SK-MEL-5 (cell line): Measurements from ENCODE around the gene SRSF8. TPM values are rescaled to one million over a fixed set of nuclear protein-coding genes. Genes with fewer than 3 reads are reported as not detected.
"Not testable (repeated sequence)": the region's sequence is repeated elsewhere in the genome, so short reads cannot be mapped to it uniquely, and the experiment has no call there.

Experiments used
- DNase-seq: peaks from one replicate; pipeline ENCODE4 v3.0.0-alpha.2; 2016; ENCODE audit warnings: low read depth, low spot score
- in situ Hi-C: cut with HindIII; loops from 2 replicates; pipeline ENCODE4 v1.10.0; 2016; ENCODE audit warnings: low sequenced_read_pairs, high pct_unique_total_duplicates, low pct_unique_long_range_greater_than_20kb
- total RNA-seq: library from RNA; depleted of rRNA; stranded (reverse); fragments of >200 nt; shearing (Covaris generic); gene quantifications from 2 replicates; pipeline ENCODE4 v1.2.3, GENCODE V29; 2014; rRNA removed

SRSF8 gene
- total RNA-seq, 1 experiment from 2014 or later: 27.4 TPM

- DNase-seq: no peak
- in situ Hi-C loops: no loop called here
Measured at GRCh38 chr11:95108671-95109551, 42.2 kb downstream of the SRSF8 start.

GRCh38 chr11:95111471-95111870, 44.8 kb downstream of the SRSF8 start:
- in situ Hi-C loops, DNase-seq: not testable (repeated sequence)

DNA sequence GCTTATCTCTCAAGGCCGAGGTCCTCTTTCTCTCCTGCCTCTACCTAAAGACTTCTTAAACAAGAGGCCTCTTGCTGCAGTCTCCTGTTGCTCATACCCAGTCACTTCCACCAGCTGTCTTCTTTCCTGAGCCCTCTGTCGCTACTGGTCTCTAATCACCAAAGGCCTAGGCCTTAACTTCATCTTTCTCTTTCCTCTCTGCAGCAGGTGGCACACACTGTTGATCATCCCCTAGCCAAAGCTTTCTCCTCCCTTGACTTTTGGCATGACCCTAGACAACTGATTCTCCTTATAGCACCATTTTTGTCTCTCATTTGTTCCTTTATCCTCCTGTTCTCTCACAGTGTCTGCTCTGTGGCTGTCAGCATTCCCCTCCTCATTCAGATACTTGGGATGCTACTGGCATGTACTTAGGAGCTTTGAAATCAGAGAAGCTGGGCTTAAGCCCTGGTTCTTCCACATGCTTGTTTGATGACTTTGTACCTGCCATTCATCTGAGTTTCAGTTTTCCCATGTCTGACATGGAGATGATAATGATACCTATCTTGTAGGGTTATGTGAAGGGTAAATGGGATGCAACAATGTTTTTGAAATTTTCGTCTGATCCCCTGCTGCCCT, 45.3 kb downstream of the SRSF8 start:
- DNase-seq: no peak
- in situ Hi-C loops: no loop called here

- DNase-seq: no peak
- in situ Hi-C loops: no loop called here
Measured at GRCh38 chr11:95115597-95115996, 48.9 kb downstream of the SRSF8 start.

GRCh38 chr11:95119361-95120060, 52.8 kb downstream of the SRSF8 start:
- no peak for DNase-seq
- in situ Hi-C loops: no loop called here

Other genes starting within 250 kb of the SRSF8 start
- 47.2 and 47.3 TPM in 2 replicates for gene CWC15, start 93.4 kb upstream of the SRSF8 start, total RNA-seq
- gene KDM4D, start 93.2 kb upstream of the SRSF8 start, total RNA-seq: 0.88 and 1.7 TPM in 2 replicates
- gene KDM4E, start 41.7 kb upstream of the SRSF8 start, total RNA-seq: not detected in 2 replicates
- gene KDM4F, start 17.5 kb upstream of the SRSF8 start, total RNA-seq: not detected in 2 replicates
- 44.8 and 46.8 TPM in 2 replicates for gene ENDOD1, start 22.9 kb downstream of the SRSF8 start, total RNA-seq
- gene SESN3, start 164.3 kb downstream of the SRSF8 start, total RNA-seq: 8.8 and 10.4 TPM in 2 replicates